ENCODE data around the gene PNISR.

The PNISR gene

DNA sequence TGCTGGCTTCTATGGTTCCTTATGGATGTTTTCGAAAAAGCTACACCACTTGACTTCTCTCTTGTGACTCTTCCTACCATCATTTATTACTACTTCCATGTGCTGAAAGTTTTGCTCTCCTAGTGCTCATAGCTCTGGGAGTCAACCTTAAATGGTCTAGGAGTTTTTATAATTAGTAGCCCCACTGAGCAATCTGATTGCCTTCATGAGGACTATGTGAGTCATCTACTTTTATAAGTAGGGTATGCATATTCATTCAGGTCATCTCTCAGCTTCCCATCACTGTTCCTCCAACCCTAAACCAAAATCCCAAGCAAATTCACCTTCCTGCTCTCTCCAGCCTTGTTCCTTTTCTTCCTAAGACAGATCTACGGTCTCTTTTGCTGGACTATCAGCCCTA lies 58.3 kb downstream of the PNISR start:
- Histone ChIP-seq H3K9me3 (replicated peaks; ENCODE audit: insufficient read depth, low read length) (no peaks in the 10 kb centered on the region), H3K79me2 (ENCODE audit: low read length) (no peaks in the 10 kb centered on the region), H3K4me3 (ENCODE audit: low read length) (no peak overlapping the region), H3F3A (ENCODE audit: insufficient read depth, low read length) (no peaks in the 10 kb centered on the region), H3K4me2 (ENCODE audit: low read depth, low read length) (no peak overlapping the region), H4K20me1 (ENCODE audit: insufficient read depth, low read length) (no peaks in the 10 kb centered on the region), H3K9me2 (replicated peaks; ENCODE audit: insufficient read depth, low read length) (no peaks in the 10 kb centered on the region), H3K4me1 (ENCODE audit: low read length) (no peaks in the 10 kb centered on the region), H3K27me3 (replicated peaks; ENCODE audit: insufficient read depth, low read length) (no peaks in the 10 kb centered on the region), H3K36me3 (replicated peaks; ENCODE audit: insufficient read depth, low read length) (no peaks in the 10 kb centered on the region), H2AFZ (ENCODE audit: low read length) (no peak overlapping the region), H3K27ac (ENCODE audit: low read length) (no peak overlapping the region), H3K9ac (ENCODE audit: low read length) (no peak overlapping the region)
- TF ChIP-seq EZH2 (optimal IDR thresholded peaks at IDR 0.05; ENCODE audit: low read depth, low read length) (no peak), EZH2phosphoT487 (IDR thresholded peaks at IDR 0.05; ENCODE audit: low read length) (no peak)
- TF ChIP-seq, protein P1, sequence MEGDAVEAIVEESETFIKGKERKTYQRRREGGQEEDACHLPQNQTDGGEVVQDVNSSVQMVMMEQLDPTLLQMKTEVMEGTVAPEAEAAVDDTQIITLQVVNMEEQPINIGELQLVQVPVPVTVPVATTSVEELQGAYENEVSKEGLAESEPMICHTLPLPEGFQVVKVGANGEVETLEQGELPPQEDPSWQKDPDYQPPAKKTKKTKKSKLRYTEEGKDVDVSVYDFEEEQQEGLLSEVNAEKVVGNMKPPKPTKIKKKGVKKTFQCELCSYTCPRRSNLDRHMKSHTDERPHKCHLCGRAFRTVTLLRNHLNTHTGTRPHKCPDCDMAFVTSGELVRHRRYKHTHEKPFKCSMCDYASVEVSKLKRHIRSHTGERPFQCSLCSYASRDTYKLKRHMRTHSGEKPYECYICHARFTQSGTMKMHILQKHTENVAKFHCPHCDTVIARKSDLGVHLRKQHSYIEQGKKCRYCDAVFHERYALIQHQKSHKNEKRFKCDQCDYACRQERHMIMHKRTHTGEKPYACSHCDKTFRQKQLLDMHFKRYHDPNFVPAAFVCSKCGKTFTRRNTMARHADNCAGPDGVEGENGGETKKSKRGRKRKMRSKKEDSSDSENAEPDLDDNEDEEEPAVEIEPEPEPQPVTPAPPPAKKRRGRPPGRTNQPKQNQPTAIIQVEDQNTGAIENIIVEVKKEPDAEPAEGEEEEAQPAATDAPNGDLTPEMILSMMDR (IDR thresholded peaks at IDR 0.05; ENCODE audit: low read length), result no peak
- no peak for DNase-seq

DNA sequence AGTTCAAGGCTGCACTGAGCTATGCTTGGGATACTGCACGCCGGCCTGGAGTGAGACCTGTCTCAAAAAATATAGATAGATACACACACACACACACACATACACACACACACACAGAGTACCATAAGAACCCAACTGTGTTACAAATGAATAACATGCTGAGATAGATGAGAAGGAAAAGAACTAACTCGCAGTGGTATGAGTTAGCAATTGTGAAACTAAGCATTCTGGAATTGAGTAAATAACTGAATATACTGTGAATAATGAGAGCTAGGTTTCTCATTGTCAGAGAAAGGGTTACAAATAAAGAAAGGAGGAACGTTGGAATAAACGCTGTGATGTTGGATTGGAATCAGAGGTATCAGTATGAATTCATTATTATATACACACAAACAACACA lies 61.1 kb downstream of the PNISR start:
- TF ChIP-seq EZH2phosphoT487 (IDR thresholded peaks at IDR 0.05; ENCODE audit: low read length) (no peak), EZH2 (optimal IDR thresholded peaks at IDR 0.05; ENCODE audit: low read depth, low read length) (no peak)
- TF ChIP-seq, protein P1 (IDR thresholded peaks at IDR 0.05; ENCODE audit: low read length), result no peak
- Histone ChIP-seq H3K27me3 (replicated peaks; ENCODE audit: insufficient read depth, low read length) (no peaks in the 10 kb centered on the region), H3K4me3 (ENCODE audit: low read length) (no peak overlapping the region), H3K4me2 (ENCODE audit: low read depth, low read length) (no peak overlapping the region), H3K9me2 (replicated peaks; ENCODE audit: insufficient read depth, low read length) (no peaks in the 10 kb centered on the region), H3K4me1 (ENCODE audit: low read length) (no peaks in the 10 kb centered on the region), H3K9ac (ENCODE audit: low read length) (no peak overlapping the region), H2AFZ (ENCODE audit: low read length) (no peak overlapping the region), H4K20me1 (ENCODE audit: insufficient read depth, low read length) (no peaks in the 10 kb centered on the region), H3K36me3 (replicated peaks; ENCODE audit: insufficient read depth, low read length) (no peaks in the 10 kb centered on the region), H3K79me2 (ENCODE audit: low read length) (no peaks in the 10 kb centered on the region), H3K9me3 (replicated peaks; ENCODE audit: insufficient read depth, low read length) (no peaks in the 10 kb centered on the region), H3F3A (ENCODE audit: insufficient read depth, low read length) (no peaks in the 10 kb centered on the region), H3K27ac (ENCODE audit: low read length) (no peak overlapping the region)
- no peak for DNase-seq

GRCh38 chr6:99362678-99363268 lies 62.3 kb downstream of the PNISR start:
- no peaks in the 10 kb centered on the region for H3K9me2 ChIP-seq (replicated peaks; ENCODE audit: insufficient read depth, low read length)
- H3K4me1 ChIP-seq (ENCODE audit: low read length), result no peaks in the 10 kb centered on the region
- TF ChIP-seq, protein P1 (IDR thresholded peaks at IDR 0.05; ENCODE audit: low read length), result no peak
- TF ChIP-seq EZH2phosphoT487 (IDR thresholded peaks at IDR 0.05; ENCODE audit: low read length) (no peak), EZH2 (optimal IDR thresholded peaks at IDR 0.05; ENCODE audit: low read depth, low read length) (no peak)
- H3K4me3 ChIP-seq (ENCODE audit: low read length), result no peak overlapping the region
- no peak overlapping the region for H2AFZ ChIP-seq (ENCODE audit: low read length)
- no peak overlapping the region for H3K4me2 ChIP-seq (ENCODE audit: low read depth, low read length)
- no peak overlapping the region for H3K9ac ChIP-seq (ENCODE audit: low read length)
- no peaks in the 10 kb centered on the region for H3K36me3 ChIP-seq (replicated peaks; ENCODE audit: insufficient read depth, low read length)
- no peak overlapping the region for H3K27ac ChIP-seq (ENCODE audit: low read length)
- no peaks in the 10 kb centered on the region for H3F3A ChIP-seq (ENCODE audit: insufficient read depth, low read length)
- no peaks in the 10 kb centered on the region for H3K79me2 ChIP-seq (ENCODE audit: low read length)
- no peaks in the 10 kb centered on the region for H4K20me1 ChIP-seq (ENCODE audit: insufficient read depth, low read length)
- no peaks in the 10 kb centered on the region for H3K9me3 ChIP-seq (replicated peaks; ENCODE audit: insufficient read depth, low read length)
- no peaks in the 10 kb centered on the region for H3K27me3 ChIP-seq (replicated peaks; ENCODE audit: insufficient read depth, low read length)
- no peak for DNase-seq
